ENCODE data around the gene PPM1G.

DNA sequence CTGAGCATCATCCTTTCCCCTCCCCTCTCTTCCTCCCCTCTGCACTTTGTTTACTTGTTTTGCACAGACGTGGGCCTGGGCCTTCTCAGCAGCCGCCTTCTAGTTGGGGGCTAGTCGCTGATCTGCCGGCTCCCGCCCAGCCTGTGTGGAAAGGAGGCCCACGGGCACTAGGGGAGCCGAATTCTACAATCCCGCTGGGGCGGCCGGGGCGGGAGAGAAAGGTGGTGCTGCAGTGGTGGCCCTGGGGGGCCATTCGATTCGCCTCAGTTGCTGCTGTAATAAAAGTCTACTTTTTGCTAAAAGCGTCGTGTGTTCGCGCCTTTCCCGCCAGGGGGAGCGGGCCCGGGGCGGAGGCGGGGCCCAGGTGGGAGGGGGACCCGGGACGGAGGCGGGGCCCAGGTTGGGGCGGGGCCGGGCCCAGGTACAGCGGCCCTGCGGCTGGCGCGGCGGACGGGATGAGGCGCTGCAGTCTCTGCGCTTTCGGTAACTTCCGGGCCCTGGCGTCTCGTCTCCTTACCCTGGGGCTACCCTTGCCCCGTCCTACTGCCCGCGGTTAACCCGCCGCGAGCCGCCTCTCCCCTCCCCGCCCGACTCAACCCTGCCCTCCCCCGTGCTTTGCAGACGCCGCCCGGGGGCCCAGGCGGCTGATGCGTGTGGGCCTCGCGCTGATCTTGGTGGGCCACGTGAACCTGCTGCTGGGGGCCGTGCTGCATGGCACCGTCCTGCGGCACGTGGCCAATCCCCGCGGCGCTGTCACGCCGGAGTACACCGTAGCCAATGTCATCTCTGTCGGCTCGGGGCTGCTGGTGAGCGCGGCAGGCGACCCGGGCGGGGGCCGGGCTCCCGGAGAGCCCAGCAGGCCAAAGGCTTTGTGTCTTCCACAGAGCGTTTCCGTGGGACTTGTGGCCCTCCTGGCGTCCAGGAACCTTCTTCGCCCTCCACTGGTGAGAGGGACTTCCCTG is 32.8 kb upstream of the PPM1G start, which contains the start of gene KRTCAP3:
- TF ChIP-seq ZNF274 (IDR thresholded peaks at IDR 0.05; ENCODE audit: low read depth, low read length) (no peak), YY1 (IDR thresholded peaks at IDR 0.05; ENCODE audit: insufficient read depth, insufficient read length) (no peak)
